SK-N-MC (cell line): ENCODE measurements around the gene CAPRIN1.

Source experiments
- DNase-seq: peaks from one replicate; pipeline ENCODE4 v3.0.0-alpha.2; 2011; ENCODE audit warnings: low read depth, low spot score
- H3K27ac ChIP-seq: fragments of 200-600 bp; sonication (generic); 2 replicates; pipeline ENCODE4 v1.5.1; 2016; ENCODE audit warnings: mixed run types
- H3K36me3 ChIP-seq: fragments of 200-600 bp; sonication (generic); 2 replicates; pipeline ENCODE4 v1.6.1; 2017; ENCODE audit warnings: antibody characterized with exemption, low read length, mixed read lengths; ENCODE audit not compliant: insufficient read depth
- H3K4me3 ChIP-seq: fragments of 200-600 bp; sonication (generic); 2 replicates; pipeline ENCODE4 v1.5.1; 2016
- H3K9ac ChIP-seq: fragments of 200-600 bp; sonication (generic); 2 replicates; pipeline ENCODE4 v1.8.0; 2017; ENCODE audit warnings: mixed run types, mixed read lengths; ENCODE audit not compliant: insufficient read length
- H3K9me3 ChIP-seq: fragments of 200-600 bp; sonication (generic); 2 replicates; pipeline ENCODE4 v1.6.1; 2017; ENCODE audit warnings: low read depth, mild to moderate bottlenecking, antibody characterized with exemption, low read length, moderate library complexity, mixed read lengths
- EZH2 ChIP-seq: fragments of 200-600 bp; sonication (generic); IDR thresholded peaks from one replicate; pipeline ENCODE4 v1.6.1; 2017; ENCODE audit warnings: antibody characterized with exemption
- FOXP2 ChIP-seq: optimal IDR thresholded peaks from 2 replicates; pipeline ENCODE3; 2011; ENCODE audit warnings: mild to moderate bottlenecking, moderate library complexity; ENCODE audit not compliant: insufficient read depth; ENCODE audit errors: extremely low read length, control extremely low read depth
- POLR2AphosphoS5 ChIP-seq: IDR thresholded peaks from 2 replicates; pipeline ENCODE4 v1.6.1; 2012; ENCODE audit warnings: mild to moderate bottlenecking, low read depth, low read length, borderline replicate concordance

Gene CAPRIN1

DNA sequence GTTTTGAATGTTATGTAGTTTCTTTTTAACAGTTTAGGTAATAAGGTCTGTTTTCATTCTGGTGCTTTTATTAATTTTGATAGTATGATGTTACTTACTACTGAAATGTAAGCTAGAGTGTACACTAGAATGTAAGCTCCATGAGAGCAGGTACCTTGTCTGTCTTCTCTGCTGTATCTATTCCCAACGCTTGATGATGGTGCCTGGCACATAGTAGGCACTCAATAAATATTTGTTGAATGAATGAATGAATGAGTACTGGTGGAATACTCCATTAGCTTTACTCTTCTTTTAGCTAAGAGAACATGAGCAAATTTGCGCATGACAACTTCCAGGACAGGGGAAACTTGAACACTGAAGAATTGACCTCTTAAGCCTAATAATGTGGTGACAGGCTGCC is 47.3 kb downstream of the CAPRIN1 start:
- Histone ChIP-seq H3K27ac (peak overlapping the region; percentile 65), H3K36me3 (peaks cover 88% of the 10 kb centered on the region), H3K9ac (no peak overlapping the region), H3K9me3 (no peaks in the 10 kb centered on the region), H3K4me3 (no peak overlapping the region)
- no peak for TF ChIP-seq POLR2AphosphoS5
- DNase-seq, result no peak

DNA sequence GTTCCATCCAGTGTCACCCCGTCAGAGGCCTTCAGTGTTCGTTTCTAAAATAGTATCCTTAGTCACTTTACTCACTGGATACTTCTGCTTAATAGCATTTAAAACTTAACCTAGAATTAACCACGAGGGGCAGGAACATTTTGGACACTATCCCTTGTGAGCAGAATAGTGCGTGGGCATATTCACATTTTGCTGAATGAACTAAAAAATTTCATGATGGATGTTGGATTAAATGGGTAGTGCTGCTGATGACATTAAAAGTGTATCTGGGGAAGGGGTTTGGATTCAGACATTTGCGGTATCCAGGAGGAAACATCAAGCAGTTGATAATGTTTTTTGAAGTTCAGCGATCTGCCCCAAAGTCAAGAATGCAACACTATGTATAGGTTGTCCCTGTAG is 53.1 kb downstream of the CAPRIN1 start:
- TF ChIP-seq EZH2 (no peak), FOXP2 (no peak), POLR2AphosphoS5 (no peak)
- Histone ChIP-seq H3K9ac (peak overlapping the region; percentile 90), H3K4me3 (peak overlapping the region; percentile 89), H3K36me3 (peaks cover 55% of the 10 kb centered on the region), H3K9me3 (no peaks in the 10 kb centered on the region), H3K27ac (peak overlapping the region; percentile 97)
- no peak for DNase-seq

DNA sequence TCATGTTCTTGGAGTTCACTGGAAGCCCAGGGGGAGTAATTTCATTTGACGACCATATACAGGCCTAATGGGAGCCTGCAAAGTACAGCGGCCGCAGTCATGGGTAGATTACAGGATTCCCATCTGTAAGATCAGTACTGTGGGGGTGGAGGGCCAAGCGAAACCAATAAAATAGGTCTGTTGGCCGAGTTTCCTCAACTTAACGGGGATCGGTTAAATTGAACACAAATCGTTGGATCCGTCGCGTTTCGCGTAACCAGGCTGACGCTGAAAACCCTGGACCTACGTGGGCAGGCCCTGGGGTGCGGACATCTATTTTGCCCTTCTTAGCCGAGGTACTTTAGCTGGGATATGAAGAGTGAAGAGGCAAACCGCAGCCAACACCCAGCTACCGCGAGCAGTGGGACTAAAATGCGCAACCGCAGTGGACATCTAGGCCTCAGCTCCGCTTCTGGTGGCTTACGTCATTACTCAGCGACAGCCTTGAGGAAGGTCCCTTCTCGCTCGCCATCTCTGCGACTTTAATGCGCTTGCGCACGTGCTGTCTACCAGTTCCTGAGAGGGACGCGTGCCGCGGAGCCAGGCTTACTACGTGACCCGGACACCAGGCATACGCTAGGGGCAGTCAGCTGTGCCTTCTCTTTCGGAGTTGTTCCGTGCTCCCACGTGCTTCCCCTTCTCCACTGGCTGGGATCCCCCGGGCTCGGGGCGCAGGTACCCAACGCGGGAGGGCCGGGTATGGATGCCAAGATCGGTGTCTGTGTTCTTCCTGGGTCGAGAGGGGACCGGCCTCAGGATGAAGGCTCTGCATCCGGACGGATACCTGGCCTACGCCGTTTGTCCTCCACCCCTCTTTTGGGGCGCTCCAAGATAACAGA is 53.8 kb downstream of the CAPRIN1 start, which contains the start of gene NAT10:
TSS of gene NAT10 (plus strand) at position 551 of the 878 bp plus-strand sequence. CDS start 2,597 bp downstream, outside the sequence.
- H3K36me3 ChIP-seq, result peaks cover 55% of the 10 kb centered on the region
- TF ChIP-seq FOXP2 (no peak), POLR2AphosphoS5 (peak; percentile 96)
- H3K27ac ChIP-seq, result peak within 1 kb of the TSS; percentile 97
- no peaks in the 10 kb centered on the region for H3K9me3 ChIP-seq
- peak; percentile 98 for DNase-seq
- H3K4me3 ChIP-seq, result peak within 1 kb of the TSS; percentile 89
- peak within 1 kb of the TSS; percentile 90 for H3K9ac ChIP-seq

DNA sequence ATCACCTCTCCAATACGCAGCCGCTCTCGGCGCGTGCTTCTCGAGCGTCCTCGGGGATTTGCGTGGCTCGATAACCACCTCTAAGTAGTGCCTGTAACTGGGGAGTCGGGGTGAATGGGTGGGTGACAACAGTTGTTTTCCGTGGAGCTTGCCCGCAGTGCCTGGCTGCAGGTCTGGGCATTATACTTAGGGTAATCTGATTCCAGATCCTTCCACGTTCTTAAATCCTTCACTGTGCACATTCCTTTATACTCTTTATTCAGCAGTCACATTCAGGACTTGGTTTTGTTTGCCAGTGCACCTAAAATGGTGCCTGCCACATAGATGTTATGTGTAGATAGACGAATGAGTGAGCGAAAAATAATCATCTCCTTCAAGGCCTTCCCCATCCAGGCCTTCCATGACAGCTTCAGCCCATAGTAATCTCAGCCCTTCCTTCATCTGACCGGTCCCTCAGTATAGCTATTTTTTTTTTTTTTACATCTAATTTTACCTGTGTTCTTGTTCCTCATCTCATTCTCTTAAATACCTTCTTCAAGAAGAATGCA is 54.5 kb downstream of the CAPRIN1 start:
- H3K36me3 ChIP-seq, result peaks cover 54% of the 10 kb centered on the region
- peak overlapping the region; percentile 89 for H3K4me3 ChIP-seq
- TF ChIP-seq FOXP2 (no peak), EZH2 (no peak), POLR2AphosphoS5 (no peak)
- DNase-seq, result no peak
- peak overlapping the region; percentile 97 for H3K27ac ChIP-seq
- H3K9ac ChIP-seq, result peak overlapping the region; percentile 90
- H3K9me3 ChIP-seq, result no peaks in the 10 kb centered on the region

DNA sequence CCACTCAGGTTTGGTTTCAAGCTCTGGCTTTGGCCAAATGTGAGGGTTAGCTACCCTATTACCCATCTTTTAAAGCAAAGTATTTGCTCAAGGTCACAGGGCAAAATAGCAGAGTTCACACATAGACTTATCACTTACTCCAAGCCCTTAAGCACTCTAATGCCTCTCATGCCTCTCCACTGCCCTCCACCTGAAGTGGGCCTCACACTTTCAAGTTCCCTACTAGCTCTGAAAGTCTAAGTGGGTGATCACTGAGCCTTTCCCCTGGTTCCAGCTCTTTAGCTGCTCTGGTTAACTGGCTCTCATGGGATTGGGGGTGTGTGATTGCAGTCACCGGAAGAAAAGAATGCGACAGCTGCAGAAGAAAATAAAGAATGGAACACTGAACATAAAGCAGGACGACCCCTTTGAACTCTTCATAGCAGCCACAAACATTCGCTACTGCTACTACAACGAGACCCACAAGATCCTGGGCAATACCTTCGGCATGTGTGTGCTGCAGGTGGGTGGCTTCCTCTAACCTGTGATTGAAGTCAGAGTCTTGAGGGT is 60.3 kb downstream of the CAPRIN1 start:
- TF ChIP-seq FOXP2 (no peak), POLR2AphosphoS5 (no peak), EZH2 (no peak)
- H3K27ac ChIP-seq, result no peak overlapping the region

DNA sequence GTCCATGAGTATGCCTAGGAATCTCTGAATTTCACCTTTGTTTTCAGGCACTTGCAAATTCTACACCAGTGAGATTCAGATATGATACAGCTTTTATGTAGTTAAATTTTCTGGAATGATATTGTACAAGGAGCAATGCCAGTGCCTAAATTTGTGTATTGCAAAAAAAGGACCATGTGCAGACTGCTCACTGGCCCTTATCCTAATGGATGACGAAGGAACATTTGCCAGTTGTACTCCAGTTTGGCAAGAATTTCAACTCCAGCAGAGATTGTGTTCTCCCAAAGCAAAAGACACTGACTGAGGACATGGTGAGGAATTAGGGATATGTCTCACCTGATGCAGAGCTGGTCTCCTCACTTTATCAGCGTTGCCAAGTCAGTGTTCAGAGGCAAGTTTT is 62.5 kb downstream of the CAPRIN1 start:
- no peaks in the 10 kb centered on the region for H3K9me3 ChIP-seq
- no peak overlapping the region for H3K27ac ChIP-seq
- DNase-seq, result no peak
- TF ChIP-seq POLR2AphosphoS5, result no peak
- no peak for TF ChIP-seq FOXP2
- no peak for TF ChIP-seq EZH2
- H3K36me3 ChIP-seq, result peaks cover 95% of the 10 kb centered on the region
- no peak overlapping the region for H3K4me3 ChIP-seq
- no peak overlapping the region for H3K9ac ChIP-seq

More for the DNA sequence above, 60.3 kb downstream of the CAPRIN1 start:
- Histone ChIP-seq H3K36me3 (peaks cover 92% of the 10 kb centered on the region), H3K9me3 (no peaks in the 10 kb centered on the region), H3K9ac (no peak overlapping the region), H3K4me3 (no peak overlapping the region)
- no peak for DNase-seq

DNA sequence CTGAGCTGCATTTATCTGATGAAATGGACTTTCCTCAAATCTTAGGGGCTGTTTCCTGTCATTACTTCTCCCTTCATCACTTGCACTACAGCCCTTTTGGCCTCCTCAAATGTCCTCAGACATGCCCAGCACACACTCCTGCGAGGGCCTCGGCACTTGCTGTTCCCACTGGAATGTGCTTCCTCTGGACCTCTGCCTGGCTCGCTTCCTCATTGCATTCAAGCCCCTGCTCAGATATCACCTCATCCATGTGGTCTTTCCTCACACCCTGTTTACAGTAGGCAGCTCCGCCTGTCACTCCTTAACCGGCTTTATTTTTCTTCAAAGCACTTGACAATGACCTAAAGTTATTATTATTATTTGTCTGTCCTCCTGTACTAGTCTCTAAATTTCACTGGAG is 62.9 kb downstream of the CAPRIN1 start:
- no peak for TF ChIP-seq POLR2AphosphoS5
- no peak for TF ChIP-seq EZH2
- TF ChIP-seq FOXP2, result no peak
- DNase-seq, result no peak
- Histone ChIP-seq H3K36me3 (peaks cover 95% of the 10 kb centered on the region), H3K9me3 (no peaks in the 10 kb centered on the region), H3K27ac (no peak overlapping the region), H3K4me3 (no peak overlapping the region), H3K9ac (no peak overlapping the region)

DNA sequence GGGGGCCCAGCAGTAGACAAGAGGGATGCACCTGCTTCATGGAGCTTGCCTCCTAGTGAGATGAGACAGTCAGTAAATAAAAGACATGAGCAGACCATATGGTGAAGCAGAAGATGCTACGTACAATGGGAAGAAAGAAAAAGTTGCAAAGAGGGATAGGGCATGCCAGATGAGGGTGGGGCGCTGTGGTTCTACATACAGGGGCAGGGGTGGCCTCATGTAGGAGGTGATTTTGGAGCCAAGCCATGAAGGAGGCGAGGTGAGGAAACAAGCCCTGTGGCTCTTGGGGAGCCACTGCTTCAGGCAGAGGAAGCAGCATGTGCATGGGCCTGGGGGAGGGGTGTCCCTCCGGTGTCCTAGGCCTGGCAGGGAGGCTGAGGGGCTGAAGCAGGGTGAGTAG is 69.1 kb downstream of the CAPRIN1 start:
- Histone ChIP-seq H3K27ac (no peak overlapping the region), H3K4me3 (no peak overlapping the region), H3K36me3 (peaks cover 91% of the 10 kb centered on the region), H3K9me3 (no peaks in the 10 kb centered on the region), H3K9ac (no peak overlapping the region)
- TF ChIP-seq EZH2 (no peak), POLR2AphosphoS5 (no peak), FOXP2 (no peak)
- DNase-seq, result no peak
